BLaER1 treated with 17β-estradiol and CSF1 and Interleukin-3, amounts not matched to agents 10 nM and 100 nM (cell line): ENCODE results near the gene FGD4.
A peak's percentile ranks its signal among the peaks of the same experiment; 100 is the strongest.

Source experiments
- H3K27ac ChIP-seq, 11 experiments: shearing (Covaris generic); formaldehyde crosslinking; 2 replicates each; pipeline ENCODE4 v1.8.1; 2022
- H3K27me3 ChIP-seq, 11 experiments: shearing (Covaris generic); formaldehyde crosslinking; 2 replicates each; pipeline ENCODE4 v1.8.1; 2022
- H3K36me3 ChIP-seq, 11 experiments: shearing (Covaris generic); formaldehyde crosslinking; 2 replicates each; pipeline ENCODE4 v1.8.1; 2022
- H3K4me1 ChIP-seq, 10 experiments: shearing (Covaris generic); formaldehyde crosslinking; 2 replicates each; pipeline ENCODE4 v1.8.1; 2022
- H3K4me2 ChIP-seq, 11 experiments: shearing (Covaris generic); formaldehyde crosslinking; 2 replicates each; pipeline ENCODE4 v1.8.1; 2022
- H3K4me3 ChIP-seq, 10 experiments: shearing (Covaris generic); formaldehyde crosslinking; 2 replicates each; pipeline ENCODE4 v1.8.1; 2022
- H3K9ac ChIP-seq, 11 experiments: shearing (Covaris generic); formaldehyde crosslinking; 2 replicates each; pipeline ENCODE4 v1.8.1; 2022
- H3K9me3 ChIP-seq, 11 experiments: shearing (Covaris generic); formaldehyde crosslinking; replicated peaks in 1 of 11; 2 replicates each; pipeline ENCODE4 v1.8.1; 2022
- H4K20me1 ChIP-seq, 11 experiments: shearing (Covaris generic); formaldehyde crosslinking; 2 replicates each; pipeline ENCODE4 v1.8.1; 2022
- Cebpa-rat ChIP-seq, 11 experiments: shearing (Covaris generic); IDR thresholded peaks; 2 replicates each; pipeline ENCODE4 v1.8.1; 2022

FGD4 gene

GRCh38 chr12:32659908-32660440, 260.6 kb downstream of the FGD4 start:
- no peaks in the 10 kb centered on the region for H3K9me3 ChIP-seq
- H3K9ac ChIP-seq = no peak overlapping the region
- no peak overlapping the region for H3K4me2 ChIP-seq
- H3K4me3 ChIP-seq = no peak overlapping the region
- no peaks in the 10 kb centered on the region for H3K36me3 ChIP-seq
- no peak for TF ChIP-seq Cebpa-rat (IDR thresholded peaks at IDR 0.05)
- H3K27ac ChIP-seq = no peak overlapping the region
- H4K20me1 ChIP-seq = no peaks in the 10 kb centered on the region
- H3K27me3 ChIP-seq = no peaks in the 10 kb centered on the region
- H3K4me1 ChIP-seq = no peaks in the 10 kb centered on the region

GRCh38 chr12:32661706-32662105, 262.3 kb downstream of the FGD4 start:
- Histone ChIP-seq H3K9me3 (no peaks in the 10 kb centered on the region), H3K4me2 (no peak overlapping the region), H3K27me3 (no peaks in the 10 kb centered on the region), H3K27ac (no peak overlapping the region), H3K36me3 (no peaks in the 10 kb centered on the region), H4K20me1 (no peaks in the 10 kb centered on the region), H3K9ac (no peak overlapping the region), H3K4me3 (no peak overlapping the region), H3K4me1 (no peaks in the 10 kb centered on the region)
- TF ChIP-seq Cebpa-rat (IDR thresholded peaks at IDR 0.05) = no peak

- H3K4me2 ChIP-seq = no peak overlapping the region
- H3K27me3 ChIP-seq = no peaks in the 10 kb centered on the region
- H3K4me1 ChIP-seq = no peaks in the 10 kb centered on the region
- no peaks in the 10 kb centered on the region for H4K20me1 ChIP-seq
- TF ChIP-seq Cebpa-rat (IDR thresholded peaks at IDR 0.05) = no peak
- H3K9ac ChIP-seq = no peak overlapping the region
- peaks cover 0 to under 1% (median 0%) of the 10 kb centered on the region in 11 experiments; a peak in 2 of 22 replicates for H3K9me3 ChIP-seq
- H3K36me3 ChIP-seq = no peaks in the 10 kb centered on the region
- H3K4me3 ChIP-seq = no peak overlapping the region
- no peak overlapping the region for H3K27ac ChIP-seq
Observed at GRCh38 chr12:32662665-32663064, 263.3 kb downstream of the FGD4 start.

- Histone ChIP-seq H3K27me3 (no peaks in the 10 kb centered on the region), H3K9me3 (peaks cover 14 to 32% (median 21%) of the 10 kb centered on the region in 11 experiments), H3K9ac (no peak overlapping the region), H3K4me3 (no peak overlapping the region), H3K4me1 (no peaks in the 10 kb centered on the region), H3K27ac (no peak overlapping the region), H3K36me3 (peaks cover 0 to 6% (median 0%) of the 10 kb centered on the region in 11 experiments; a peak in 1 of 22 replicates), H4K20me1 (no peaks in the 10 kb centered on the region), H3K4me2 (no peak overlapping the region)
- TF ChIP-seq Cebpa-rat (IDR thresholded peaks at IDR 0.05) = no peak
Observed at GRCh38 chr12:32666018-32666417, 266.7 kb downstream of the FGD4 start.

DNA sequence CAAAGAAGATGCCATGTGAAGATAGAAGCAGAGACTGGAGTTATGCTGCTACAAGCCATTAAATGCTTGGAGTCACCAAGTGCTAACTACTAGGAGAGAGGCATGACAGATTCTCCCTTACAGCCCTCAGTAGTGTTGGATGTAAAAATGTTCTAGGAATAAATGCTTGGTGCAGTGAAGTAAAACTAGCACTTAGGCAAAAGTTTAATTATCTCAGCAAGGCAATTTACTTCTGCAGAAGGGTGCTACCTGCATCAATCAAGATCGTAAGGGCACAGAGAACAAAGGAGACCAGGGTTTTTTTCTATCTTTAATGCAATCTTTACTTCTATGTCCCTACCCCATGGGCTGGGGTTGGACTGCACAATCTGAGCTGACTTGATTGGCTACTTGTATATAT, 270.2 kb downstream of the FGD4 start:
- H3K27me3 ChIP-seq = no peaks in the 10 kb centered on the region

DNA sequence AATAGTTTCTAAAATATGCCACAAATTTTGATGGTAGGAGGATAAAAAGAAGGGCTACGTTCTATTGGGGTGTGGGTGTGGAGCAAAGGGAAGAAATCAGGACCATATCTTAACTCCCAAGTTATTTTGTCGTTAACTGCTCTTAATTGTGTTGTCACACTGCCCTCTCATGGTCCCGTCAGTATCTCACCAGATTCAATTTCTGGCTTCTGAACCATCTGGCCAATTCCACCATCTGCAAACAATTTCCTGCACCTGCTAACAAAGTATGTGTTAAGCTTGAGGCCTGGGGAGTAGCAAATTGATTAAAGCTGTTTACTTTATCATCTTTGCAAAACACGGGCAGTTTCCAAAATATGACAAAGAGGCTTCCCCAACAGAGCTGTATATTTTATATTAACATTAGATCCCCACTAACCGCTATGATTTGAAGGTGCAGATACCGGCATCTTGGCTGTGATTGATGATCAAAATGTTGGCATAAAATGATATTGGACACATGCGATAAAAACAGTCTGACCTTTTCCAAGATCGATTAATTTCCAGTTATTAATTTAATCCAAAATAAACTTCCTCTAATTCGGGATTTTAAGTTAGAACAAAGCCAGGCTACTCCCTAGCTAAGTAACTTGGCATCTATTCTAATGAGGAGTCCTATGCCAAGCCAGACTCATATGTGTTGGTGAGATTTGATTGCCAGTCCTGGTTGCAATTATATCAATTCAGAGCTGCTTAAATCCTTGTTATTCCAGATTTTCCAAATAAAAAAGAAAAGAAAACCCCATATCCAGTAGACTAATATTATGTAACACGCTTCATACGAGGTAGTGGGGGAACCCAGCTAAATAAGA, 272.8 kb downstream of the FGD4 start:
- Histone ChIP-seq H3K4me1 (peaks cover 4 to 22% (median 13%) of the 10 kb centered on the region in 10 experiments; a peak in 15 of 20 replicates), H3K27me3 (no peaks in the 10 kb centered on the region), H3K4me2 (no peak overlapping the region), H3K9ac (no peak overlapping the region), H4K20me1 (no peaks in the 10 kb centered on the region), H3K9me3 (peaks cover 14 to 32% (median 21%) of the 10 kb centered on the region in 11 experiments), H3K27ac (no peak overlapping the region), H3K4me3 (no peak overlapping the region), H3K36me3 (peaks cover 0 to 6% (median 0%) of the 10 kb centered on the region in 11 experiments; a peak in 1 of 22 replicates)
- TF ChIP-seq Cebpa-rat (IDR thresholded peaks at IDR 0.05) = no peak

More for the DNA sequence above, 270.2 kb downstream of the FGD4 start:
- Histone ChIP-seq H3K4me2 (no peak overlapping the region), H3K4me3 (no peak overlapping the region), H4K20me1 (no peaks in the 10 kb centered on the region), H3K27ac (no peak overlapping the region), H3K4me1 (peaks cover 0 to 9% (median 5%) of the 10 kb centered on the region in 10 experiments; a peak in 12 of 20 replicates), H3K9me3 (peaks cover 14 to 32% (median 21%) of the 10 kb centered on the region in 11 experiments), H3K9ac (no peak overlapping the region), H3K36me3 (peaks cover 0 to 6% (median 0%) of the 10 kb centered on the region in 11 experiments; a peak in 1 of 22 replicates)
- no peak for TF ChIP-seq Cebpa-rat (IDR thresholded peaks at IDR 0.05)

GRCh38 chr12:32679091-32679919, 279.9 kb downstream of the FGD4 start, which contains the start of gene DNM1L:
Gene DNM1L, plus strand, starts transcription at chr12:32679301. Its CDS starts 63 bp downstream, at chr12:32679364.
- H3K4me1 ChIP-seq = peaks cover 19 to 42% (median 23%) of the 10 kb centered on the region in 10 experiments
- H3K27ac ChIP-seq = peak within 1 kb of the TSS; percentile 79 to 96 (median 94)
- peak within 1 kb of the TSS; percentile 66 to 99 (median 88) for H3K4me3 ChIP-seq
- H3K9me3 ChIP-seq = peaks cover 0 to 4% (median 0%) of the 10 kb centered on the region in 11 experiments; a peak in 5 of 22 replicates
- TF ChIP-seq Cebpa-rat (IDR thresholded peaks at IDR 0.05) = no peak
- H3K9ac ChIP-seq = peak within 1 kb of the TSS; percentile 84 to 98 (median 93)
- H4K20me1 ChIP-seq = peaks cover 0 to 51% (median 40%) of the 10 kb centered on the region in 11 experiments; a peak in 20 of 22 replicates
- H3K27me3 ChIP-seq = no peaks in the 10 kb centered on the region
- peaks cover 8 to 26% (median 19%) of the 10 kb centered on the region in 11 experiments; a peak in 20 of 22 replicates for H3K36me3 ChIP-seq
- peak within 1 kb of the TSS; percentile 73 to 86 (median 81) for H3K4me2 ChIP-seq

DNA sequence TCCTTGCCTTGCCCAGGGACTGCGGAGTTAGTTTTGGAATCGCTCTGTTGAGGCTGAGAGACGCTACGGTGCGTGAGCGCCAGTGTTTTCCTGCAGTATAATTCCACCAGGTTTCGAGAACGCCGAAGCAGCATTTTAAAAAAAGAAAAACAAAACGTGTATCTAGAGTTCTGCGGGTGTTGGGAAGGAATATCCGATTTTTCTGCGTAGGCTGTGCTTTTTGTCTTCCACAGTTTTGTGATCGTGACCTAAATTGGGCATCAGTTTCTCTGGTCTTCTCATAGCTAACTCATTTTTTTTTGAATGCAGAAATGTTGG, 280.5 kb downstream of the FGD4 start:
- no peak for TF ChIP-seq Cebpa-rat (IDR thresholded peaks at IDR 0.05)
- peaks cover 0 to 57% (median 40%) of the 10 kb centered on the region in 11 experiments; a peak in 20 of 22 replicates for H4K20me1 ChIP-seq
- peak overlapping the region; percentile 66 to 99 (median 88) for H3K4me3 ChIP-seq
- H3K4me2 ChIP-seq = peak overlapping the region; percentile 73 to 86 (median 81)
- H3K9ac ChIP-seq = peak overlapping the region; percentile 84 to 98 (median 93)
- no peaks in the 10 kb centered on the region for H3K27me3 ChIP-seq
- peaks cover 13 to 36% (median 21%) of the 10 kb centered on the region in 10 experiments for H3K4me1 ChIP-seq
- peaks cover 11 to 32% (median 25%) of the 10 kb centered on the region in 11 experiments; a peak in 21 of 22 replicates for H3K36me3 ChIP-seq
- H3K27ac ChIP-seq = peak overlapping the region; percentile 79 to 96 (median 94)
- peaks cover 0 to 10% (median 6%) of the 10 kb centered on the region in 11 experiments; a peak in 13 of 22 replicates for H3K9me3 ChIP-seq
